ENCODE data around the gene PRRG4.
A peak's percentile ranks its signal among the peaks of the same experiment; 100 is the strongest.

DNA sequence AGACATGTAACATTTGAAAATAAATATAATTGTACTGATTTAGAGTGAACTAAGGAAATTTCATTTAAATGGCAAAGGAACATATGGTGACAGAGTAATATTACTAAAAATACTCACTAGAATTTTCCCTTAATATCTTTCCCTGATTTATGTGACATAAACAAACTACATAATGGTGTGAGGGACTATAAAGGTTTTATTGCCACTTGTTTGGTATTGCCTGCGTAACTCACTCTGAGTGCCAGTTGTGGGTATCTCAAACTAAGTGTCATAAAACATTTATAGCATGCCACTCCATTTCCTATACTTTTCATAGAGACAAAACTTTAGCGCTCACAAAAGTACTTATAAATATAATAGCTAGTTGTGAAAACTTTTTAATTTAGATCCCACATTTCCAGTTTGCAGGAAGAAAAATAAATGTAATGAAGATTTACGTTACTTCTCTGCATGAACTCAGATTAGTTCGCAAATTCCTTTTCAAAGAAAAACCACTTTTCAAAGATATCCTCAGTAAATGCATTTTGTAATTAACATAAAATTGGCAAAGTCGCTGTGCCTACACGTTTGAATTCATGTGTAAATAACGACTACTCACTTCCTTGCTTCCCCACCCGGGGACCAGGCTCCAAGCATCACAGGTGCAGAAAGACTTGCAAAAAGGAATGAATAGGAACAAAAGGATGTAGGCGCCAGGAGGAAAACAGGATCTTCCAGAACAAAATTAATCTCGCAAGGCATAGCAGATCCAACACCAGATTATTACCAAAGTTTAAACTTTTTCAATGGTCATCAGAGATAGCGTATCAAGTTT lies 61.3 kb downstream of the PRRG4 start:
- TF ChIP-seq EZH2 (IDR thresholded peaks at IDR 0.05; ENCODE audit: low read depth, unreplicated experiment) (no peak), POLR2AphosphoS5 (IDR thresholded peaks at IDR 0.05; ENCODE audit: low read depth) (peak; percentile 29; the same call in 1 of the 2 replicates)
- TF ChIP-seq, protein P1, sequence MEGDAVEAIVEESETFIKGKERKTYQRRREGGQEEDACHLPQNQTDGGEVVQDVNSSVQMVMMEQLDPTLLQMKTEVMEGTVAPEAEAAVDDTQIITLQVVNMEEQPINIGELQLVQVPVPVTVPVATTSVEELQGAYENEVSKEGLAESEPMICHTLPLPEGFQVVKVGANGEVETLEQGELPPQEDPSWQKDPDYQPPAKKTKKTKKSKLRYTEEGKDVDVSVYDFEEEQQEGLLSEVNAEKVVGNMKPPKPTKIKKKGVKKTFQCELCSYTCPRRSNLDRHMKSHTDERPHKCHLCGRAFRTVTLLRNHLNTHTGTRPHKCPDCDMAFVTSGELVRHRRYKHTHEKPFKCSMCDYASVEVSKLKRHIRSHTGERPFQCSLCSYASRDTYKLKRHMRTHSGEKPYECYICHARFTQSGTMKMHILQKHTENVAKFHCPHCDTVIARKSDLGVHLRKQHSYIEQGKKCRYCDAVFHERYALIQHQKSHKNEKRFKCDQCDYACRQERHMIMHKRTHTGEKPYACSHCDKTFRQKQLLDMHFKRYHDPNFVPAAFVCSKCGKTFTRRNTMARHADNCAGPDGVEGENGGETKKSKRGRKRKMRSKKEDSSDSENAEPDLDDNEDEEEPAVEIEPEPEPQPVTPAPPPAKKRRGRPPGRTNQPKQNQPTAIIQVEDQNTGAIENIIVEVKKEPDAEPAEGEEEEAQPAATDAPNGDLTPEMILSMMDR (conservative IDR thresholded peaks at IDR 0.05; ENCODE audit: low read depth in 2 of 2), result no peak
- TF ChIP-seq, protein P2, sequence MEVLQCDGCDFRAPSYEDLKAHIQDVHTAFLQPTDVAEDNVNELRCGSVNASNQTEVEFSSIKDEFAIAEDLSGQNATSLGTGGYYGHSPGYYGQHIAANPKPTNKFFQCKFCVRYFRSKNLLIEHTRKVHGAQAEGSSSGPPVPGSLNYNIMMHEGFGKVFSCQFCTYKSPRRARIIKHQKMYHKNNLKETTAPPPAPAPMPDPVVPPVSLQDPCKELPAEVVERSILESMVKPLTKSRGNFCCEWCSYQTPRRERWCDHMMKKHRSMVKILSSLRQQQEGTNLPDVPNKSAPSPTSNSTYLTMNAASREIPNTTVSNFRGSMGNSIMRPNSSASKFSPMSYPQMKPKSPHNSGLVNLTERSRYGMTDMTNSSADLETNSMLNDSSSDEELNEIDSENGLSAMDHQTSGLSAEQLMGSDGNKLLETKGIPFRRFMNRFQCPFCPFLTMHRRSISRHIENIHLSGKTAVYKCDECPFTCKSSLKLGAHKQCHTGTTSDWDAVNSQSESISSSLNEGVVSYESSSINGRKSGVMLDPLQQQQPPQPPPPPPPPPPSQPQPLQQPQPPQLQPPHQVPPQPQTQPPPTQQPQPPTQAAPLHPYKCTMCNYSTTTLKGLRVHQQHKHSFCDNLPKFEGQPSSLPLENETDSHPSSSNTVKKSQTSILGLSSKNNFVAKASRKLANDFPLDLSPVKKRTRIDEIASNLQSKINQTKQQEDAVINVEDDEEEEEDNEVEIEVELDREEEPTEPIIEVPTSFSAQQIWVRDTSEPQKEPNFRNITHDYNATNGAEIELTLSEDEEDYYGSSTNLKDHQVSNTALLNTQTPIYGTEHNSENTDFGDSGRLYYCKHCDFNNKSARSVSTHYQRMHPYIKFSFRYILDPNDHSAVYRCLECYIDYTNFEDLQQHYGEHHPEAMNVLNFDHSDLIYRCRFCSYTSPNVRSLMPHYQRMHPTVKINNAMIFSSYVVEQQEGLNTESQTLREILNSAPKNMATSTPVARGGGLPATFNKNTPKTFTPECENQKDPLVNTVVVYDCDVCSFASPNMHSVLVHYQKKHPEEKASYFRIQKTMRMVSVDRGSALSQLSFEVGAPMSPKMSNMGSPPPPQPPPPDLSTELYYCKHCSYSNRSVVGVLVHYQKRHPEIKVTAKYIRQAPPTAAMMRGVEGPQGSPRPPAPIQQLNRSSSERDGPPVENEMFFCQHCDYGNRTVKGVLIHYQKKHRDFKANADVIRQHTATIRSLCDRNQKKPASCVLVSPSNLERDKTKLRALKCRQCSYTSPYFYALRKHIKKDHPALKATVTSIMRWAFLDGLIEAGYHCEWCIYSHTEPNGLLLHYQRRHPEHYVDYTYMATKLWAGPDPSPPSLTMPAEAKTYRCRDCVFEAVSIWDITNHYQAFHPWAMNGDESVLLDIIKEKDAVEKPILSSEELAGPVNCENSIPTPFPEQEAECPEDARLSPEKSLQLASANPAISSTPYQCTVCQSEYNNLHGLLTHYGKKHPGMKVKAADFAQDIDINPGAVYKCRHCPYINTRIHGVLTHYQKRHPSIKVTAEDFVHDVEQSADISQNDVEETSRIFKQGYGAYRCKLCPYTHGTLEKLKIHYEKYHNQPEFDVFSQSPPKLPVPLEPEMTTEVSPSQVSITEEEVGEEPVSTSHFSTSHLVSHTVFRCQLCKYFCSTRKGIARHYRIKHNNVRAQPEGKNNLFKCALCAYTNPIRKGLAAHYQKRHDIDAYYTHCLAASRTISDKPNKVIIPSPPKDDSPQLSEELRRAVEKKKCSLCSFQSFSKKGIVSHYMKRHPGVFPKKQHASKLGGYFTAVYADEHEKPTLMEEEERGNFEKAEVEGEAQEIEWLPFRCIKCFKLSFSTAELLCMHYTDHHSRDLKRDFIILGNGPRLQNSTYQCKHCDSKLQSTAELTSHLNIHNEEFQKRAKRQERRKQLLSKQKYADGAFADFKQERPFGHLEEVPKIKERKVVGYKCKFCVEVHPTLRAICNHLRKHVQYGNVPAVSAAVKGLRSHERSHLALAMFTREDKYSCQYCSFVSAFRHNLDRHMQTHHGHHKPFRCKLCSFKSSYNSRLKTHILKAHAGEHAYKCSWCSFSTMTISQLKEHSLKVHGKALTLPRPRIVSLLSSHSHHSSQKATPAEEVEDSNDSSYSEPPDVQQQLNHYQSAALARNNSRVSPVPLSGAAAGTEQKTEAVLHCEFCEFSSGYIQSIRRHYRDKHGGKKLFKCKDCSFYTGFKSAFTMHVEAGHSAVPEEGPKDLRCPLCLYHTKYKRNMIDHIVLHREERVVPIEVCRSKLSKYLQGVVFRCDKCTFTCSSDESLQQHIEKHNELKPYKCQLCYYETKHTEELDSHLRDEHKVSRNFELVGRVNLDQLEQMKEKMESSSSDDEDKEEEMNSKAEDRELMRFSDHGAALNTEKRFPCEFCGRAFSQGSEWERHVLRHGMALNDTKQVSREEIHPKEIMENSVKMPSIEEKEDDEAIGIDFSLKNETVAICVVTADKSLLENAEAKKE (CRISPR knock-in tag; IDR thresholded peaks at IDR 0.05), result no peak
